GM18867 (cell line): ENCODE measurements around the gene ABCC12.
A peak's percentile ranks its signal among the peaks of the same experiment; 100 is the strongest.
"Not testable (repeated sequence)": the region's sequence is repeated elsewhere in the genome, so short reads cannot be mapped to it uniquely, and the experiment has no call there.

Experiments used
- ATAC-seq: cut with Tn5 transposase; IDR thresholded peaks from one replicate; pipeline ENCODE4 v1.9.1; 2021; ENCODE audit warnings: mild to moderate bottlenecking, moderate library complexity; ENCODE audit not compliant: unreplicated experiment

The ABCC12 gene

DNA sequence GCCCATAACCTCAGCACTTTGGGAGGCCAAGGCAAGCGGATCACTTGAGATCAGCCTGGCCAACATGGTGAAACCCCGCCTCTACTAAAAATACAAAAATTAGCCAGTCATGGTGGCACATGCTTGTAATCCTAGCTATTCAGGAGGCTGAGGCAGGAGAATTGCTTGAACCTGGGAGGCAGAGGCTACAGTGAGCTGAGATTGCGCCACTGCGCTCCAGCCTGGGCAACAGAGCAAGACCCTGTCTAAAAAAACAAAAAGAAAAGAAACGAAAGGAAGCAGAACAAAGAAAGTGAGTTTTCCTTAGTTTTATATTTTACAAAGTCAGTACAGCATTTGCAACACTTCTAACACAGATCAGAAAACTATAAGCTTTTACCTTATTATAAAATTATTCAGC lies 10.8 kb upstream of the ABCC12 start:
- not testable (repeated sequence) for ATAC-seq

DNA sequence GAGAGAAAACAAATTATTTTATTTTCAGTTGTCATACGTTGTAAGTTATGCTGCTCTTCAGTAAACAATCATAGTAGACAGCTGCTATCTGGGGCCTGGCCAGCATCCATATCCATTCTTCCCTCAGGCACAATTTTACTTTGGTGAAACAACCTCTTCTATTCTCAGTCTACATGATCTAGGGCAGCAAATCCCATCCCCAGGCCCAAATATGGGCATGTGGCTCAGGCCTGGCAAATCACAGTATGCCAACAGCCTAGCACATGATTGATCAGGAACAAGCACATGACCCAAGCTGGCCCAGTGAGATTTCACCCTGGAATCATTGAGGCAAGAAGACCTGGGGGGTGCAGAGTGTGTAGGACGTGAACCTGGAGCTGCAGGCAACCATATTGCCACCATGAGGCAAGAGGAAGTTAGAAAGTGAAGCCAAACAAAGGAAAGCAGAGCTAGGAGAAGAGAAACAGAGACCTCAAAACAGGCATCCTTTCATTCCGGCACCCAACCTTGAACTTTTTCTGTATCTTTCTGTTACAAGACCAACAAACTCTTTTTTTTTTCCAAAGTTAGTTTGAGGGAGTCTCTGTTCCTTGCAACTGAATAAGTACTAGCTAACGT lies 10.3 kb upstream of the ABCC12 start:
- ATAC-seq = no peak

DNA sequence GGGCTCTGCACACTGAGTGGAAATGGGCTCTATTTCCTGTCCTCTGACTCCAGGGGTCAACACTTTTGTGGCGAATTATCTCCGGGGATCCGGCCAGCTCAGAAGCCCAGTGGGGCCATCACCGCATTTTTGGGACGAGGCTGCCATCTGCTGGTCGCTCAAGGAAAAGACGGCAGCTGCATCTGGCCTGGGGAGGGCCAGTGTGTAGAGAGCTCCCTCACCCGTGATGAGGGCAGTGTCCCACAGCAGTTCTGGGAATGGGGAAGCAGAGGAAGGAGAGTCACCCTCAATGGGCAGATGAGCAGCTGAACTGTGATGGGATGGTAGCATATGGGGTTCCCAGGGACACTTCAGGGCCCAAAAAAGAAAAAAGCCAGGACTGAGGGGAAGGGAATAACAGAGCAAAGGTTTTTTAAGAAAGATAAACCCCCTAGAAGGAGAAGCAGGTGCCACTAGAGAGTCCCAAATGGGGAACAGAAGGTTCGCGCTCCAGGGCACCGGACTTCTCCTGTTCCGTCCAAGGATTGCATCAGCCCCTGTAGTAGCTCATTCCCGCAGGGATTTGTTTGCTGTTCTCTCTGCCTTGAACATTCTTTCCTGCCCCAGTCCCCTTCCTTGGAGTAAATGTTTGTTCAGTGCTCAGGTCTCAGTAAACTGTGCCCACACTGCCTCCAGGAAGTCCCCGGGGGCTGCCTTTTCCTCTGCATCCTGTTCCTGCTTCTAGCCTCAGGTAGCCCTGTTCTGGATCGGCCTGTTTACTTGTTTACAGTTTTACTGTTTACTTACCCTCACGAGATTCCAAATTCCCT lies 9.3 kb upstream of the ABCC12 start:
- peak; percentile 84 for ATAC-seq

DNA sequence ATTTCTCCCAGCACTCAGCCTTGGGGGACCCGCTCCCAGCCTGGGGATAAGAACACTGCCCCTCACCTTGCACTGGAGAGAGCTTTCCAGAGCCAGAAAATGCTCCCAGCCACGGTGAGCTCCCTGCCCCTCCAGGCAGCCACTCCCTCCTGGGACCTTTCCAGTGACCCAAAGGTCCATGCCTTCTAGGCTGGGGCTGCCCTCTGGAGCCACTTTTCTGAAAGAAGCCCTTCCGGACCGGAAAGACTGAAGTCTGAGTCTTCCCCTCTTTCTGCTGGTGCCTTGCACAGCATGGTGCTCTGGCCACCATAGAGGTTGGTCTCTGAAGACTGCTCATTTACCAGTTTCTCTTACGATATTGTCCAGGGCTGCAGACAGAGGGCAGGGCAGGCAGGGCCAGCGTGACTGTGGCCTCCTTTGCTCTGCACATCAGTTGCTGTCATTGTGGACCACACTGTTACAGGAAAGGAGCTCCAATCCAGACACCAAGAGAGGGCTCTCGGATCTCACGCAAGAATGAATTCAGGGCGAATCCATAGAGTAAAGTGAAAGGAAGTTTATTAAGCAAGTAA lies 7.1 kb upstream of the ABCC12 start:
- ATAC-seq = no peak

DNA sequence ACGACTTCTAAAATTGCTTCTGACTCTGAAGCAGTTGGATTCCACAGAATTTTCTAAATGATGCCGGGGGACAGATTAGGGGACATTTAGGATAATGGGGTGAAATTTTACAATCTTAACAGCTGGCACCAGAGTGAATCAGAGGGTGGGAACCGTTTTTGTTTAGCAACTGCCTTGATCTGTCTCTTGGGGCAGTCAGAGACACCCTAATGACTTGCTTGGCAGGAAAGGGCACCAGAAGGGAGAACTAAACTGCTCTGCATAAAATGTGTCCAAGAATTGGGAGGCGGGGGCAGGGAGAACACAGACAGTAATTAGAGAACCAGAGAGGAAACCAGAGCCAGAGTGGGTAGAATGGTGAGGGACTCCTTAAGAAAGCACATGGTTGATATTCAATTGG lies 6.1 kb upstream of the ABCC12 start:
- ATAC-seq = no peak

DNA sequence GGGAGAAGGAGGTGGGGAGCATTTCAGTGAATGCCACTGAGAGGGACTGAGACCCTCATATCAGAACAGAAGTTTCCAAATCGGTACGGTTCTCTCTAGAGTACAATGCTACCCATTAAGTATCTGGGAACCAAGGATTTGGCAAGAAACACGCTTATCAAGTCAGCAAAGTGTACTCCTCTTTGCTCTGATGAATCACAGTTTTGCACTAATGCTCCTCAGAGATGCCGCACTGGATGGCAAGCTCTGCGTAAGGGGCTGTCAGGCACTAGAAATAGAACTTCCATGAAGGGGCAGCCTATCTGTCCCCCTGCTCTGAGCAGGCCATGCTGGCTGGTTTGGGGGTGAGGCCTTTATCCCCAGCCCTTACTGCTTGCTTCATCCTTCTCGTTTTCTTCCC lies 4.8 kb upstream of the ABCC12 start:
- no peak for ATAC-seq

DNA sequence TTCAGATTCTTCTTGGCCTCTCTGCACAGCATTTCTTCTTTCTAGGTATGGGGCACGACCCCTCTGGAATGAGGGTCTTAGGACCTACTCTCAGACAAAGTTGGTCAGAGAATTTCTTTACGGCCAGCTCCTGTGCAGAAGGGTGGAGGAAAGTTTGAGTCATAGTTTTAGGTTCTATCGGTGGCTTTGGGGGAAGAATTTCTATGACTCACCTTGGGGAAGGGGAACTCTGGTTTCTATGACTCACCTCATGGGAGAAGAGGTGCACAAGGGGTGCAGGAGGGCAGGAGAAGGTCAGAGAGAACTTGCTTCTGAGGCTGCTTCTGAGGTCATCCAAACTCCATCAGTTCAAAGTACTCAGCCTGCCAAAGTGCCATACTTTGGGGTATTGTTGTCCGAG lies 2.5 kb upstream of the ABCC12 start:
- ATAC-seq = peak; percentile 74

DNA sequence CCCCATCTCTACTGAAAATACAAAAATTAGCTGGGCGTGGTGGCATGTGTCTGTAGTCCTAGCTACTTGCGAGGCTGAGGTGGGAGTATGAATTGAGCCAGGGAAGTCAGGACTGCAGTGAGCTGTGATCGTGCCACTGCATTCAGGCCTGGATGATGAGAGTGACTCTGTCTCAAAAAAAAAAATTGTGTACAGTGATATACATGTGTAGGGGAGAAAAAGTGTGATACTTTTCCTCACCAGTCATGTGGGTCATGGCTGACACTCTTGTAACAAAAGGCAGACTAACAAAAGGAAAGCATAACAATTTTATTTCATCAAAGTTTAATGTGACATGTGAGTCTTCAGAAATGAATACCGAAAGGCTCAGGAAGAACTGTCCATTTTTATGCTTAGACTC lies 2.0 kb upstream of the ABCC12 start:
- ATAC-seq = peak; percentile 15

DNA sequence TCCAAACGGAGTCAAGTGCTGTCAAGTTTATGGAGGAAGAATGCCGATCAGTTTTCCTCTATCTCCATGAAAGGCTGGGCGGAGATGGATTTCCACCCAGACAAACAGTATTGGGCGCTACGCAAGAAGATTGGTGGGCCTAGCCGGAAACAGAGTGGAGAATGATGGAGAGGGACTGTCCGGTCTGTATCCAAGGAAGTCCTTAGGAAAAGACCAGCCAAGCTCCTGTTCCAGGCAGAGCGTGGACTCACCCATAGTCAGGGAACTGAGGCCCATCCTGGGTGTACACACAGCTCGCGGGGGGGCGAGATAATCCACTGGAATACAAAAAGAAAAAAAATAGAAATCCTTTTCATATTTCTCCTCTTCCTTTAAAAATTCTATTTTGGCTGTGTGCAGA lies 1.5 kb upstream of the ABCC12 start:
- no peak for ATAC-seq

DNA sequence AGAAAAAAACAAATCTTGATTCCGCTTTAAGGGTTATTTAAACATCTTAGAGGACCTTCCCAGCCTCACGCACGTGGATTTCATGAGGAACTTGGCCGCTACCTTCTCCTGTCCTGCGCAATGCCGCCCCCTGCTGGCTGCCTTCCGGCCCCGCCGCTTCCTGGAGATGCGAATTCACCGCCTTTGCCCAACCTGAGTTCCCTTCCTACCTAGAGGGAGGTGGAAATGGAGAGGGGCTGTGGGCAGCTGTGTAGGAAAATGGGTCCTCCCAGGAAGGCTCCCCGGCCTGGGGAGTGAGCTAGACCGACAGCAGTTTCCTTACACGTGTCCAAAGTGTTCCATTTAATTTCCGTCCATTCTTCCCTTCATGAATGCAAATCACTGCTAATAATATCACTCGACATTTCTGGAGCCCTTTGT lies 1.0 kb upstream of the ABCC12 start:
- peak; percentile 40 for ATAC-seq

DNA sequence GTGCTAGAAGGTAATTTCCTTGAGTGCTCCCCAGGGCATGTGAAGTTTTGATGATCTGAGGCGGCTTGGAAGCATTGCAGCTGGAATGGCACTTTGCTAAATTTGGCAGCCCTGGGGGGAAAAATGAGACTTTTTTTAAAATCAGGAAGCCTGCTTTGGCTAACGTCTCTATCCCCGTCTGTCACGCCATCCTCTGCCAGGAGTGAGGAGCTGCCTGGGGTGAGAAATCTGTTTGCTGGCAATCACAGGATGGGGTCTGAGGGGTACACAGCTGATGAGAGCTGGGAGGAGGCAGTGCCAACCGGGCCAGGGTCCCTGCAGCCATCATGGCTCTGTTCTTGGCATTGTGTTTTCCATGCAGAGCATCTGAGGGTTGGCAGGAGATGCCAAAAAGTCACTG lies 2.0 kb downstream of the ABCC12 start:
- ATAC-seq = no peak

DNA sequence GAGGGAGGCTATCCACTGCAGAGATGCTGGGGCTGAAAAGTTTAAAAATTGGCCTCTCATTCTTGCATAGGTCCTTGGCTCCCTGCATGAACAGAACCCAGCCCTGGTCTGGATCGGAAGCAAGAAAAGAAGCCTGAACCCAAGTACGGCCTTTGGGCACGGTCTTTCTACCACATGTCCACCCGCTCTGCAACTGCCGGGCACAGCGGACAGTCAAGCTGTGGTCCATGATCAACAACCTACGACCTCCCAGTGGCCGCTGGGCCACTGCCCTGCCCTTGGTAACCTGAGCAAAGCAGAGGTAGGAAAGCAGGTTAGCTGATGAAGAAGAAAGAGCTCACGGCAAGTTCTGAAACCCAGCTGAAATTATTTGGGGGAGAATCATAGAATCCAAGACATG lies 3.6 kb downstream of the ABCC12 start:
- no peak for ATAC-seq

DNA sequence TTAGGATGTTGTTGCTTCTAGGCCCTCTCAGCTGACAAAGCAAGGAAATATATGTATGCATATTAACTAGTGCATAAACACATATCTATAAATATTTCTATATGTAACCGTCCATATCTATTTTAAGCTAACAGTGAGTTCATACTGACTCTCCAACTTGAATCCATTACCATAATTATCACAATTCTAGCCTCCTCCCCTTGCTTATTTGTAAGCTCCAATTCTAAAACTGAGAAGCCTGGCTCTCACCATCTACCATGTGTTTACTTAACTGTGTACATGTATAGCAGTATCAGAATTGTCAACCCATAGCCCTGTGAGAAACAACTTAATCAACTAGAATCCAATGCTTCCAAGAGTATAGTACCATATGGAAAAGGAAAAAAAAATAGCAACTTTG lies 5.1 kb downstream of the ABCC12 start:
- ATAC-seq = no peak

DNA sequence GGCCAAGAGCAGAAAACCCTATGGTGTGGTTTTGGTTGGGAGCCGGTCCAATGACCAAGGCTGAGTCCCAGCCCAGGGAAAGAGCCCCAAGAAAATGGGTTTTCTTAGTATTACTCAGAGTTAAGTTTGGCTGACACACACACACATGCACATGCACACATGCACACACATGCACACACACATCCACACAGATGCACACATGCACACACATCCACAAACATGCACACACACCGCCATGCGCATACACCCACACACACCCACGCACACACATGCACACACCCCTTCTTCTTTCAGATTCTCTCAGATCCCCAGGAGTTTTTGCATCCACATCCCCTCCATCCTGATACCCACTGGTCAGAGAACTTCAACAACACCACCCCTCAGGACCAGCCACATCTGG lies 9.1 kb downstream of the ABCC12 start:
- no peak for ATAC-seq

DNA sequence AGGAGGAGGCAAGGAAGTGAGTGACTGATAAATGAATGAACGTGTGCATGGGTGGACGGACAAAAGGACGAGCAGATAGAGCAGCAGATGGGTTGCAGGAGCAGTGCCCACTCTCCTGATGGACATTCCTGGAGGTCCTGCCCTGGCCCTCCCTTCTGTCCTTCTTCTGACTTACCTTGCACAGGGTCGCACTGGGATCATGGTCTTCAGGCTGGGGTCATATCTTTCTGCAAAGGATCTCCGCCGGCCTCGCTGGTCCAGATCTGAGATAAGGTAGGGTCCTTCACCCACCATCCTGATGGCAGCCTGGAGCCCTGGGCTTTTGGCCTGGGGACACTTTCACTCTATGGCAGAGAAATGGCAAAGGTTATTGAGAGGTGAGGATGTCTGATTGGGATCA lies 9.7 kb downstream of the ABCC12 start:
- ATAC-seq = no peak

DNA sequence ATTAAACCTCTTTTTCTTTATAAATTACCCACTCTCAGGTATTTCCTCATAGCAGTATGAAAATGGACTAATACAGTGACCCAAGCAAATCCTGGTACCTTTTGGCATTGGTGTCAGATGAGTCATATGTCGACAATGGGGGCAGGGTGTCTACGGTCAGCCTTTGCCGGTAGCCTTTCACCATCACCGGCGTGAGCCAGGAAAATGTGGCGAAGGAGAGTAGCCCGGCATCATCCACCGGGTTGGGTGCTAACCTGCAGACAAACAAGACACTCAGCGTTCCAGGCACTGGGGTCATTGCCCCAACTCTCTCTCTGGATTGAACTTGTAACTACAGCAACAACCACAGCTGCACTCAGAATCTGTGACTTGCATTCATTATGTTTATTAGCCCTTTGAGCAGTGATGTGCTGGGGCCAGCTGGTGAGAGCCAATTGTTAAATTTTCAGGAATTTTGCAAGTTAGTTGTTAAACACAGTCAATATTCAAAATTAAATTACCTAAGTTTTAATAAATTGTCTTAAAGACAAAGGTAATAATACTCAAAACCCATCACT lies 11.9 kb downstream of the ABCC12 start:
- ATAC-seq = no peak

DNA sequence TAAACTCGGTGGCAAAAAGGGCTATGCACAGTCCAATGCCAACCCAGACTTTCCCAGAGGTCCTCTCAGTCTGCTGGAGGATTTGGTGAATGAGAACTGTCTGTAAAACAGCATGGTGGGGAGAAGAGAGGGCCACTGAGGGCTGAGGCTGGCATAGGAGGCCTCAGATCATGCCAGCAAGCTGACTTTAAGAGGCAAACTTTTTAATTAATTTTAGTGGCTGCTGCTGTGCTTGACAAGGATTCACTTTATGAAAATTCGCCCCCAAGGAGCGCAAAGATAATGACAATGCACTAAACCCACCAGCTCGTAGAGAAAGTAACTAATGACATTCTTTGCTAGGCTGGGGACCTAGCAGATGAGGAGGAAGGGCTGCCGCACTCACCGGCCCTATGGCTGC lies 15.0 kb downstream of the ABCC12 start:
- ATAC-seq = no peak

DNA sequence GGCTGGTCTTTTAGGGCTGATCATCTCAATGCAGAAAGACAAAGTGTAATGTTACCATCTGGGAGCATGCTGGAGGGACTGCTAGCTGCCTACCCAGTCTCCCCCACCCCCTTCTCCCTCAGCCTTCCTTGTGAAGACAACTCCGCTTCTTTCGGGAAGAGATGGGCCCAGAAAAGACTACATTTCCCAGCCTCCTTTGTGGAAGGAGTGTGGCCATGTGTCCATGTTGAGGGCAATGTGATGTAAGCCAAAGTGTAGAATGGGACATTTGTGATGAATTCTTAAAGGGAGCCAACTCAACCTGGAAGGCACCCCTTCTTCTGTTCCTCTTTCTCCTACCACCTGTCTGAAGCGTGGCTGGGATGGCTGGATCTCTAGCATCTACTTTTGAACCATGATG lies 16.3 kb downstream of the ABCC12 start:
- no peak for ATAC-seq

DNA sequence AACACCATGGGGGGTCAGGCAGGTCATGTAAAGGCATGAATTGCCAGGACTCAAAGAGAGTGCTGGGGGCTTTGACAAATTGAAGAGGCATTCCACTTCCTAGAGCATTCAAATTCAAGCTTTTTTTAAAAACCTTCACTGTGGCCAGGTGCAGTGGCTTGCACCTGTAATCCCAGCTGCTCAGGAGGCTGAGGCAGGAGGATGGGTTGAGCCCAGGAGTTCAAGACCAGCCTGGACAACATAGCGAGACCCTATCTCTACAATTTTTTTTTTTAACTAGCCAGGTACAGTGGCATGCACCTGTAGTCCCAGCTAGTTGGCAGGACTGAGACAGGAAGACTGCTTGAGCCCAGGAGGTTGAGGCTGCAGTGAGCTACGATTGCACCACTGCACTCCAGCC lies 17.2 kb downstream of the ABCC12 start:
- ATAC-seq = no peak

DNA sequence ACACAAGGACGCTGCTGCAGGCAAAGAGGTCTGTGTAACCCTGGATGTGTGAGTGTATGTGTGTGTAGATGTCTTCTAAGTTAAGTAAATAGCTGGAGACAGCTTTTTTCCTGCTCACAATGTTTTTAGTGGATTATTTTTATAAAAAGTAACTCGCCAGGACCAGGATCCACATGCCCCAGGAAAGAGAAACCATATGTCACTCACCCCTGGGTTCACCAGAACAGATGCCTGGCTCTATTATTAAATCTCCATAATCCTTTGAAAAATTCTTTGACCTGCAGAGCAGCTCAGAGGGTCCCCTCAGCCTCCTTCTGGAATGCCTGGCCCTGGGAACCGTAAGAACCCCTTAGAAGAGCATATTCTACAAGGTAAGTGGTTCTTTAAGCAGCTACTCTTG lies 18.0 kb downstream of the ABCC12 start:
- no peak for ATAC-seq

DNA sequence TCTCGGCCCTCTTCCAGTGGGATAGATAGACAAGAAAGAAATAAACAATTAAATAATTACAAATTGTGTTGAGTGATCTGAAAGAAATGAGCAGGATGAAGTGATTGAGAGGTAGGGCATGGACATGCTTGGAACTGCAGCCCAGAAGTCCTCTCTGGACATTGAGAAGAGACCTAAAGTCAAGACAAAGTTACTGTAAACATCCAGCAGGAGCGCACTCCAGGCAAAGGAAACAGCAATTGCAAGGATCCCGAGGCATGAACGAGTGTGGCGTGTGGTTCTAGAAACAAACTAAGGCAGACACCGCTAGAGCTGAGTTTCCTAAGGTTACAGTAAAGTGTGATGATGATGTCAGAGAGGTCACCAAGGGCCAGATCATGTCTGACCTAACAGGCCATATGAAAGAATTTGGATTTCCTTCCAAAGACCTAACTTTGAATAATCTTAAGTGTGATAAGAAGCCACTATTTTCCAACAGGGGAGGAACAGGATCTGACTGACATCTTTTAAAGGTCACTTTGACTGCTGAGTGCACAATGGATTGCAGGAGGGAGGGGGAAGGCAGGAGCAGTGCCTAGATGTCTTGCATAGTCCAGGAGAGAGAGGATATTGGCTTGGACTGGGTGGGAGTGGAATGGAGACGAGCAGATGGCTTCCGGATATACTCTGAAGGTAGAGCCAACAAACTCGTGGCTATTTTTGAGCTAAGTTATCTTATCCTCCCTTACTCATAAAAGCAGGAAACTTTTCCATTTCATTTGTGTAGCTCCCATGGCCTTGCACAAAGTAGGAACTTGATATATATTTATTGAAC lies 19.0 kb downstream of the ABCC12 start:
- no peak for ATAC-seq
